ENCODE data around the gene PTGFRN. TPM values are rescaled to one million over a fixed set of nuclear protein-coding genes. Genes with fewer than 3 reads are reported as not detected.

The PTGFRN gene
- total and polyA plus RNA-seq, 2 of the 4 experiments (the other 2 are of a cell fraction): 0.90 to 1.1 TPM

GRCh38 chr1:116923421-116923820 is 13.7 kb downstream of the PTGFRN start:
- ChIA-PET POLR2A (ENCODE audit: unreplicated experiment) (no interaction called here), CTCF (no interaction called here)
- in situ Hi-C loops (cut with MboI; ENCODE audit: low sequenced_read_pairs) (no loop called here), dilution Hi-C loops (cut with HindIII; ENCODE audit: low sequenced_read_pairs, unreplicated experiment) (no loop called here), intact Hi-C loops (cut with micrococcal nuclease) (no loop called here)
- Histone ChIP-seq H2AFZ (replicated peaks; ENCODE audit: low read length, poor library complexity) (no peak overlapping the region), H3K14ac (replicated peaks; ENCODE audit: low read depth, low read length) (no peak overlapping the region), H3K18ac (ENCODE audit: low read depth, low read length) (no peak overlapping the region), H3K4ac (ENCODE audit: low read depth, low read length) (no peak overlapping the region), H3K4me3 (ENCODE audit: insufficient read depth, low read depth, low read length) (no peak overlapping the region), H3K36me3 (ENCODE audit: control insufficient read depth, insufficient read depth, low read length) (no peaks in the 10 kb centered on the region), H4K5ac (ENCODE audit: low read depth, low read length) (no peak overlapping the region), H3K9ac (ENCODE audit: low read depth, low read length) (no peak overlapping the region), H3K4me2 (ENCODE audit: low read depth, low read length) (no peak overlapping the region), H4K20me1 (ENCODE audit: insufficient read depth, low read length) (no peaks in the 10 kb centered on the region), H3K9me1 (ENCODE audit: insufficient read depth, low read length) (no peaks in the 10 kb centered on the region), H2BK120ac (ENCODE audit: low read depth, low read length) (no peak overlapping the region), H3K56ac (ENCODE audit: extremely low read depth, insufficient read depth, low read length) (no peak overlapping the region), H2BK5ac (ENCODE audit: low read depth, low read length, poor library complexity, severe bottlenecking) (no peak overlapping the region), H4K8ac (ENCODE audit: low read depth in 2 of 2, low read length in 2 of 2) (no peak overlapping the region), H2BK20ac (ENCODE audit: low read depth, low read length) (no peak overlapping the region), H2AK5ac (ENCODE audit: low read depth, low read length) (no peak overlapping the region), H3K79me1 (ENCODE audit: low read depth in 1 of 2, low read length in 2 of 2) (no peaks in the 10 kb centered on the region), H3K23ac (ENCODE audit: low read depth, low read length) (no peak overlapping the region), H2BK15ac (ENCODE audit: low read depth, low read length) (no peak overlapping the region), H4K91ac (ENCODE audit: insufficient read depth, low read depth, low read length) (no peak overlapping the region), H3K9me3 (ENCODE audit: control insufficient read depth, insufficient read depth, low read length) (no peaks in the 10 kb centered on the region), H3K27ac (ENCODE audit: insufficient read depth, low read length) (no peak overlapping the region), H2AK9ac (replicated peaks; ENCODE audit: low read depth, low read length, poor library complexity) (no peak overlapping the region), H3K4me1 (ENCODE audit: control insufficient read depth, insufficient read depth, low read length) (no peaks in the 10 kb centered on the region), H3K27me3 (ENCODE audit: control insufficient read depth, insufficient read depth, low read length) (peaks cover 3% of the 10 kb centered on the region; the same call in 1 of the 2 replicates)
- WGBS, 2 experiments (ENCODE audit: extremely low coverage in 2 of 2, insufficient read length in 1 of 2): 83% methylated on average over 3 of the region's 8 CpGs; no CpG with 5 or more reads in 1 of the 2 experiments
- DNase-seq (no peak), ATAC-seq (ENCODE audit: low read depth) (no peak)
- no peak for TF ChIP-seq MXI1 (IDR thresholded peaks at IDR 0.05; ENCODE audit: borderline replicate concordance, low read depth, low read length)
- TF ChIP-seq NFE2L2 (IDR thresholded peaks at IDR 0.05; ENCODE audit: low read depth, low read length): no peak
- no peak for TF ChIP-seq RAD21 (IDR thresholded peaks at IDR 0.05; ENCODE audit: low read length)
- no peak for TF ChIP-seq FOS (IDR thresholded peaks at IDR 0.05; ENCODE audit: low read depth, low read length)
- TF ChIP-seq CEBPB (IDR thresholded peaks at IDR 0.05; ENCODE audit: low read depth, low read length): no peak
- TF ChIP-seq MAFK (IDR thresholded peaks at IDR 0.05; ENCODE audit: low read depth, low read length): no peak
- TF ChIP-seq SMC3 (IDR thresholded peaks at IDR 0.05; ENCODE audit: low read depth, low read length): no peak
- TF ChIP-seq BHLHE40 (IDR thresholded peaks at IDR 0.05; ENCODE audit: low read depth, low read length): no peak
- TF ChIP-seq POLR2A (IDR thresholded peaks at IDR 0.05; ENCODE audit: low read depth, low read length): no peak
- no peak for TF ChIP-seq CHD1 (IDR thresholded peaks at IDR 0.05; ENCODE audit: low read depth, low read length)
- TF ChIP-seq, protein P1, sequence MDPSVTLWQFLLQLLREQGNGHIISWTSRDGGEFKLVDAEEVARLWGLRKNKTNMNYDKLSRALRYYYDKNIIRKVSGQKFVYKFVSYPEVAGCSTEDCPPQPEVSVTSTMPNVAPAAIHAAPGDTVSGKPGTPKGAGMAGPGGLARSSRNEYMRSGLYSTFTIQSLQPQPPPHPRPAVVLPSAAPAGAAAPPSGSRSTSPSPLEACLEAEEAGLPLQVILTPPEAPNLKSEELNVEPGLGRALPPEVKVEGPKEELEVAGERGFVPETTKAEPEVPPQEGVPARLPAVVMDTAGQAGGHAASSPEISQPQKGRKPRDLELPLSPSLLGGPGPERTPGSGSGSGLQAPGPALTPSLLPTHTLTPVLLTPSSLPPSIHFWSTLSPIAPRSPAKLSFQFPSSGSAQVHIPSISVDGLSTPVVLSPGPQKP (IDR thresholded peaks at IDR 0.05; ENCODE audit: borderline replicate concordance, low read depth, low read length): no peak
- TF ChIP-seq, protein P2, sequence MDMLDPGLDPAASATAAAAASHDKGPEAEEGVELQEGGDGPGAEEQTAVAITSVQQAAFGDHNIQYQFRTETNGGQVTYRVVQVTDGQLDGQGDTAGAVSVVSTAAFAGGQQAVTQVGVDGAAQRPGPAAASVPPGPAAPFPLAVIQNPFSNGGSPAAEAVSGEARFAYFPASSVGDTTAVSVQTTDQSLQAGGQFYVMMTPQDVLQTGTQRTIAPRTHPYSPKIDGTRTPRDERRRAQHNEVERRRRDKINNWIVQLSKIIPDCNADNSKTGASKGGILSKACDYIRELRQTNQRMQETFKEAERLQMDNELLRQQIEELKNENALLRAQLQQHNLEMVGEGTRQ (IDR thresholded peaks at IDR 0.05; ENCODE audit: low read depth, low read length): no peak
- no peak for TF ChIP-seq CTCF (conservative IDR thresholded peaks at IDR 0.05; ENCODE audit: low read depth, low read length)
- TF ChIP-seq RCOR1 (IDR thresholded peaks at IDR 0.05; ENCODE audit: insufficient replicate concordance, low read length): no peak
- no peak for TF ChIP-seq MAZ (IDR thresholded peaks at IDR 0.05; ENCODE audit: borderline replicate concordance, low read depth, low read length)
- BruUV-seq (replicated peaks): no TSS peak
